Adrenal gland (tissue), 12 donors: Measurements from ENCODE around the gene DGCR8. TPM values are rescaled to one million over a fixed set of nuclear protein-coding genes. Genes with fewer than 3 reads are reported as not detected.

ENCODE experiments used
- DNase-seq, 7 donors: peaks; one replicate each; pipeline ENCODE4 v3.0.0-alpha.2; 2019 to 2020
- H3K27ac ChIP-seq, 5 donors: fragments of 200-600 bp; sonication (generic) in 4 of 5; 1 replicate in 3 of 5; 2 replicates in 2 of 5; pipeline versions ENCODE4 v1.5.1 to v1.8.0; 2016 to 2020; ENCODE audit warnings: mild to moderate bottlenecking in 1 of 5
- H3K27me3 ChIP-seq: fragments of 200-600 bp; 2 replicates; pipeline ENCODE4 v1.8.0; 2021
- H3K36me3 ChIP-seq, 2 donors: fragments of 200-600 bp; replicated peaks in 1 of 2; 1 replicate in 1 of 2; 2 replicates in 1 of 2; pipeline versions ENCODE4 v1.5.1 to v1.8.0; 2018 to 2022
- H3K4me1 ChIP-seq, 2 donors: fragments of 200-600 bp; replicated peaks in 1 of 2; 1 replicate in 1 of 2; 2 replicates in 1 of 2; pipeline versions ENCODE4 v1.5.1 to v1.8.0; 2018 to 2021
- H3K4me3 ChIP-seq, 4 donors: fragments of 200-600 bp; sonication (generic) in 3 of 4; one replicate each; pipeline ENCODE4 v1.5.1; 2016 to 2018
- H3K9me3 ChIP-seq, 3 donors: fragments of 200-600 bp; sonication (generic) in 1 of 3; replicated peaks in 1 of 3; 1 replicate in 2 of 3; 2 replicates in 1 of 3; pipeline versions ENCODE4 v1.5.1 to v1.8.0; 2016 to 2021
- CTCF ChIP-seq, 6 experiments: fragments of 450-650 bp in 4 of 6; fragments of 200-600 bp in 2 of 6; sonication (generic) in 1 of 6; IDR thresholded peaks; 1 replicate in 5 of 6; 2 replicates in 1 of 6; pipeline versions ENCODE4 v1.5.1 to v1.8.0; 2016 to 2021; ENCODE audit warnings: antibody characterized with exemption in 6 of 6, mild to moderate bottlenecking in 2 of 6, moderate library complexity in 1 of 6
- POLR2A ChIP-seq, 2 donors: fragments of 450-650 bp; IDR thresholded peaks; one replicate each; pipeline ENCODE4 v1.6.1; 2017; ENCODE audit warnings: antibody characterized with exemption in 2 of 2, mild to moderate bottlenecking in 2 of 2, moderate library complexity in 1 of 2
- WGBS, 4 donors: extraction: QIAGEN DNeasy Blood & Tissue Kit in 2 of 4; methylation state at CpG; one replicate each; pipeline versions ENCODE4 v1.1.5 to v1.1.7; 2013 to 2017; 5-methylcytosine and 5-hydroxymethylcytosine counted together
- intact Hi-C, 2 donors: fragments of 100-400 bp; cut with DNase I; formaldehyde crosslinking; loops; one replicate each; pipeline versions ENCODE4 v1.14.1 to v1.15.0; 2022 to 2023
- polyA plus RNA-seq, 3 donors: library from polyadenylated mRNA; stranded (reverse); fragments of 200-250 nt in 2 of 3; fragments of 350-450 nt in 1 of 3; fragmentation: Illumina TruSeq in 1 of 3; extraction: RNeasy Lipid Tissue Mini Kit (QIAGEN cat#74804) in 1 of 3; gene quantifications; one replicate each; pipeline ENCODE4 v1.2.3, GENCODE V29; 2013 to 2014
- total RNA-seq, 9 donors: library from RNA; depleted of rRNA in 4 of 9; stranded (reverse); fragments of >200 nt in 4 of 9; fragments of 120-200 nt in 1 of 9; fragmentation: NEBNext Ultra II Directional in 1 of 9; extraction: Animal tissue kit (Norgen Biotek cat#: 25700) in 1 of 9; gene quantifications; one replicate each; pipeline versions ENCODE4 v1.1.0 to v1.2.4, GENCODE V29; 2013 to 2023
- donor health status: healthy with polysubstance abuse.
- donor health status: Bipolar disorder and iron deficiency.
- donor health status: DM: yes; HTN: yes; CAD: no.
- donor health status: DM: no; HTN: no; CAD: no.
- donor health status: DM: no; HTN: no; CAD: no.
- donor health status: DM: yes; HTN: yes; CAD: no.

DGCR8 gene
- total and polyA plus RNA-seq, 12 donors = 7.2 to 32.2 (median 22.4) TPM

- intact Hi-C loops = loop anchor here in 1 of 2 donors (2.0 kb wide), 1 partner anchor 37 kb away; no protein-coding TSS in a partner anchor
- H3K36me3 ChIP-seq = peaks cover 0 to 88% of the 10 kb centered on the region in 2 donors
- no peak for DNase-seq
- no peak overlapping the region for H3K27ac ChIP-seq
- H3K4me3 ChIP-seq = no peak overlapping the region
- H3K9me3 ChIP-seq = no peaks in the 10 kb centered on the region
- 90 to 100% (median 93%) methylated on average over 6 to 7 of the region's 7 CpGs for WGBS, 4 donors
- TF ChIP-seq POLR2A (IDR thresholded peaks at IDR 0.05) (no peak), CTCF (IDR thresholded peaks at IDR 0.05) (no peak)
- no peaks in the 10 kb centered on the region for H3K27me3 ChIP-seq
- no peaks in the 10 kb centered on the region for H3K4me1 ChIP-seq
Measured at GRCh38 chr22:20107471-20107901, 27.4 kb downstream of the DGCR8 start.

- WGBS, 4 donors = 86 to 87% (median 87%) methylated on average over 3 to 13 of the region's 13 CpGs
- Histone ChIP-seq H3K9me3 (no peaks in the 10 kb centered on the region), H3K27me3 (no peaks in the 10 kb centered on the region), H3K4me1 (no peaks in the 10 kb centered on the region), H3K4me3 (no peak overlapping the region), H3K36me3 (peaks cover 0 to 88% of the 10 kb centered on the region in 2 donors), H3K27ac (no peak overlapping the region)
- TF ChIP-seq POLR2A (IDR thresholded peaks at IDR 0.05) = no peak
- TF ChIP-seq CTCF (IDR thresholded peaks at IDR 0.05) = no peak
- no peak for DNase-seq
- intact Hi-C loops = loop anchor here in 1 of 2 donors (2.0 kb wide), 1 partner anchor 37 kb away; no protein-coding TSS in a partner anchor
Measured at GRCh38 chr22:20107951-20108756, 28.1 kb downstream of the DGCR8 start.

- no peaks in the 10 kb centered on the region for H3K27me3 ChIP-seq
- peaks cover 0 to 94% of the 10 kb centered on the region in 2 donors for H3K36me3 ChIP-seq
- H3K4me1 ChIP-seq = no peaks in the 10 kb centered on the region
- DNase-seq = no peak
- intact Hi-C loops = no loop called here
- WGBS, 4 donors = 86 to 94% (median 91%) methylated on average over 5 to 12 of the region's 12 CpGs
- H3K9me3 ChIP-seq = no peaks in the 10 kb centered on the region
- no peak overlapping the region for H3K4me3 ChIP-seq
- H3K27ac ChIP-seq = no peak overlapping the region
- no peak for TF ChIP-seq POLR2A (IDR thresholded peaks at IDR 0.05)
- no peak for TF ChIP-seq CTCF (IDR thresholded peaks at IDR 0.05)
Measured at GRCh38 chr22:20108757-20109230, 28.8 kb downstream of the DGCR8 start.

GRCh38 chr22:20109411-20110358, 29.6 kb downstream of the DGCR8 start:
- H3K36me3 ChIP-seq = peaks cover 0 to 97% of the 10 kb centered on the region in 2 donors
- H3K9me3 ChIP-seq = no peaks in the 10 kb centered on the region
- WGBS, 4 donors = 82 to 95% (median 86%) methylated on average over 9 to 23 of the region's 23 CpGs

More at GRCh38 chr22:20109411-20110358, 29.6 kb downstream of the DGCR8 start:
- TF ChIP-seq CTCF (IDR thresholded peaks at IDR 0.05) (no peak), POLR2A (IDR thresholded peaks at IDR 0.05) (no peak)
- no peak overlapping the region for H3K4me3 ChIP-seq
- intact Hi-C loops = no loop called here
- no peak overlapping the region for H3K27ac ChIP-seq
- H3K4me1 ChIP-seq = no peaks in the 10 kb centered on the region
- no peaks in the 10 kb centered on the region for H3K27me3 ChIP-seq
- DNase-seq = peak in 1 of 7 donors; percentile 13
